ENCODE data around the gene DNAH14. TPM values are rescaled to one million over a fixed set of nuclear protein-coding genes. Genes with fewer than 3 reads are reported as not detected.

The DNAH14 gene
- total and polyA plus RNA-seq, 2 of the 8 experiments (the other 6 are each of a cell fraction or from before 2014, with no cell fraction given), result 8.4 to 40.7 TPM

- TF ChIP-seq CTCF (IDR thresholded peaks at IDR 0.05; ENCODE audit: control extremely low read depth in 1 of 3, insufficient read depth in 1 of 3, low read depth in 1 of 3, low read length in 3 of 3) (no peak), RNF2 (IDR thresholded peaks at IDR 0.05; ENCODE audit: borderline replicate concordance, low read depth, low read length, missing control alignments, poor library complexity, severe bottlenecking) (no peak), CBX8 (IDR thresholded peaks at IDR 0.05; ENCODE audit: borderline replicate concordance, low read depth, low read length) (no peak)
These were observed 495.2 kb downstream of the DNAH14 start (continued) for GRCh38 chr1:225424562-225425200.

Measured in H1 (cell line).